GM21576 (cell line): ENCODE data around the gene HRH1.
"Not testable (repeated sequence)": the region's sequence is repeated elsewhere in the genome, so short reads cannot be mapped to it uniquely, and the experiment has no call there.

Experiments
- ATAC-seq: cut with Tn5 transposase; IDR thresholded peaks from one replicate; pipeline ENCODE4 v1.9.1; 2021; ENCODE audit warnings: mild to moderate bottlenecking, moderate library complexity; ENCODE audit not compliant: unreplicated experiment

HRH1 gene

GRCh38 chr3:11238880-11239279, 84.6 kb downstream of the HRH1 start:
- no peak for ATAC-seq

- no peak for ATAC-seq
Measured at GRCh38 chr3:11239796-11240195, 85.5 kb downstream of the HRH1 start.

- no peak for ATAC-seq
Measured at GRCh38 chr3:11240496-11240895, 86.2 kb downstream of the HRH1 start.

GRCh38 chr3:11244121-11244677, 89.9 kb downstream of the HRH1 start:
- no peak for ATAC-seq

- no peak for ATAC-seq
Measured at GRCh38 chr3:11245276-11245675, 91.0 kb downstream of the HRH1 start.

GRCh38 chr3:11245827-11246662, 91.8 kb downstream of the HRH1 start:
- ATAC-seq = no peak

GRCh38 chr3:11246663-11246970, 92.3 kb downstream of the HRH1 start:
- no peak for ATAC-seq

GRCh38 chr3:11247362-11247761, 93.1 kb downstream of the HRH1 start:
- ATAC-seq = no peak

- no peak for ATAC-seq
Measured at GRCh38 chr3:11248596-11248995, 94.3 kb downstream of the HRH1 start.

GRCh38 chr3:11250902-11251806, 96.9 kb downstream of the HRH1 start:
- ATAC-seq = no peak

- no peak for ATAC-seq
Measured at GRCh38 chr3:11251807-11252176, 97.5 kb downstream of the HRH1 start.

- ATAC-seq = no peak
Measured at GRCh38 chr3:11254876-11255275, 100.6 kb downstream of the HRH1 start.

GRCh38 chr3:11255537-11255936, 101.2 kb downstream of the HRH1 start:
- ATAC-seq = not testable (repeated sequence)

- no peak for ATAC-seq
Measured at GRCh38 chr3:11258958-11259357, 104.7 kb downstream of the HRH1 start.

- ATAC-seq = no peak
Measured at GRCh38 chr3:11260460-11260859, 106.2 kb downstream of the HRH1 start.

GRCh38 chr3:11269007-11269406, 114.7 kb downstream of the HRH1 start:
- ATAC-seq = no peak

GRCh38 chr3:11271986-11272904, 118.0 kb downstream of the HRH1 start, which contains the start of gene ATG7:
Gene ATG7, plus strand, starts transcription at chr3:11272397. Its CDS starts 26,299 bp downstream, at chr3:11298696.
- ATAC-seq = peak; percentile 93

- no peak for ATAC-seq
Measured at GRCh38 chr3:11272906-11273574, 118.7 kb downstream of the HRH1 start.

GRCh38 chr3:11273891-11274291, 119.6 kb downstream of the HRH1 start:
- no peak for ATAC-seq

- no peak for ATAC-seq
Measured at GRCh38 chr3:11274566-11275142, 120.4 kb downstream of the HRH1 start.
